ENCODE data around the gene GAK. TPM values are rescaled to one million over a fixed set of nuclear protein-coding genes. Genes with fewer than 3 reads are reported as not detected.

GAK gene
- polyA plus RNA-seq, 1 experiment, result 17.0 TPM

DNA sequence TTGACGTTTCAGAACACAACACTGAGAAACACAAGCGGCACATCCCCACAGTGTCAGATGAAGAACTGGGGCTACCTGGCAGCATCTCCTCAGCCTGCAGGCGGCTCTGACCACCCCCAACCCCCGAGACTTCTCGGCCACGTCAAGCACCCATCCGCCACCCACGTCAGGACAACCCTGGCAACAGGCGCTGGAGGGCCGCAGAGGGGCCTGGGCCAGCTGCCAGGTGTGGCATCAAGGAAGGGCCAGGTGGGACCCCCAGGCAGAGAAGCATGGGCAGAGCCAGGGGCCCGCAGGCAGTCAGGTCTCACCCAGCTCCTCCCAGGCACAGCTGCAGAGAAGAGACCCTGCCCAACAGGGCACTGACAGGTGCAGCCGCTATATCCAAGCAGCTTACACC is 22.3 kb downstream of the GAK start:
- TF ChIP-seq, protein P1, sequence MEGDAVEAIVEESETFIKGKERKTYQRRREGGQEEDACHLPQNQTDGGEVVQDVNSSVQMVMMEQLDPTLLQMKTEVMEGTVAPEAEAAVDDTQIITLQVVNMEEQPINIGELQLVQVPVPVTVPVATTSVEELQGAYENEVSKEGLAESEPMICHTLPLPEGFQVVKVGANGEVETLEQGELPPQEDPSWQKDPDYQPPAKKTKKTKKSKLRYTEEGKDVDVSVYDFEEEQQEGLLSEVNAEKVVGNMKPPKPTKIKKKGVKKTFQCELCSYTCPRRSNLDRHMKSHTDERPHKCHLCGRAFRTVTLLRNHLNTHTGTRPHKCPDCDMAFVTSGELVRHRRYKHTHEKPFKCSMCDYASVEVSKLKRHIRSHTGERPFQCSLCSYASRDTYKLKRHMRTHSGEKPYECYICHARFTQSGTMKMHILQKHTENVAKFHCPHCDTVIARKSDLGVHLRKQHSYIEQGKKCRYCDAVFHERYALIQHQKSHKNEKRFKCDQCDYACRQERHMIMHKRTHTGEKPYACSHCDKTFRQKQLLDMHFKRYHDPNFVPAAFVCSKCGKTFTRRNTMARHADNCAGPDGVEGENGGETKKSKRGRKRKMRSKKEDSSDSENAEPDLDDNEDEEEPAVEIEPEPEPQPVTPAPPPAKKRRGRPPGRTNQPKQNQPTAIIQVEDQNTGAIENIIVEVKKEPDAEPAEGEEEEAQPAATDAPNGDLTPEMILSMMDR (IDR thresholded peaks at IDR 0.05; ENCODE audit: low read depth, low read length), result no peak
- CTCF ChIA-PET, result no interaction called here
- POLR2A ChIA-PET, result no interaction called here
- DNase-seq (ENCODE audit: low read depth, low spot score), result no peak
- no peak overlapping the region for H3K4me3 ChIP-seq (ENCODE audit: low read depth, low read length)
- H3K27me3 ChIP-seq (ENCODE audit: control insufficient read depth, insufficient read depth, low read length), result no peaks in the 10 kb centered on the region
- H3K9me3 ChIP-seq (ENCODE audit: control insufficient read depth, insufficient read depth, low read length), result peaks cover 16% of the 10 kb centered on the region; the same call in 1 of the 2 replicates
- H3K27ac ChIP-seq (ENCODE audit: low read depth, low read length), result no peak overlapping the region

GRCh38 chr4:909131-909571 is 23.0 kb downstream of the GAK start:
- no peaks in the 10 kb centered on the region for H3K27me3 ChIP-seq (ENCODE audit: control insufficient read depth, insufficient read depth, low read length)
- POLR2A ChIA-PET, result no interaction called here
- CTCF ChIA-PET, result no interaction called here
- H3K4me3 ChIP-seq (ENCODE audit: low read depth, low read length), result no peak overlapping the region
- peaks cover 16% of the 10 kb centered on the region; the same call in 1 of the 2 replicates for H3K9me3 ChIP-seq (ENCODE audit: control insufficient read depth, insufficient read depth, low read length)
- TF ChIP-seq, protein P1 (IDR thresholded peaks at IDR 0.05; ENCODE audit: low read depth, low read length), result no peak
- no peak for DNase-seq (ENCODE audit: low read depth, low spot score)
- H3K27ac ChIP-seq (ENCODE audit: low read depth, low read length), result no peak overlapping the region

DNA sequence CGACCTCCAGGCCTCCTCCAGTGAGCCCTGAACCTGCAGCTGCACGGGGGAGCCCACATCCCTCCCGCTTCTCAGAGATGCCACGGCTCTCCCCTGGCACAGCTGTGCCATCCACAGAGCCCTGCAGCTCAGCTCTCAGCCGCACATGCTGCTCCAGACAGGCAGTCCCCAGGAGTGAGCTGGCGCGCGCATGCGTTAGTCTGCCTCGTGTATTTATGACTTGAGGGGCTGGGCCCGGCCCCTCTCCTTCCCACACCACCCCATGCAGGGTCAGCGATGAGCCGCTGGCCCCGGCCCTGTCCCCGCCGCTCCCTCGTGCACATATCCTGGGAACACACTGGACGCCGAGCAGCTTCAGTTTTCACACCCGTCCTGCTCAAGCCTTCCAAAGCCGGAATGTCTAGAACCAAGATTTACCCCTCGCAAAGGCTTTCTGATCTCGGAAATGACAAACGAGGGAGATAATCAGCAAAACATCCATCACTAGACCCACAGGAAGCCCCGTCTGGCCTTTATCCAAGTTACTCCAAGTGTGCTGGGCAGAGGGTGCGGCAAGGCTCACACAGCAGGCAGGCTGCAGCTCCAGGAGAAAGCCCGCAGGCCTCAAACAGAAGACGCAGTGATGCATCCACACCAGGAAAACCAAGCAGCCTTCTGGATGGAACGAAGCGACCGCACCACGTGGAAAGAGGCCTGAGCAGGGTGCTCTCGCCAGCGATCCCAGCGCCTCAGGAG is 24.3 kb downstream of the GAK start:
- CTCF ChIA-PET, result interaction anchor here (0.7 to 1.1 kb wide), 2 partner anchors 166 to 168 kb away, joined by 3 to 4 read pairs; no protein-coding TSS in a partner anchor
- Histone ChIP-seq H3K4me3 (ENCODE audit: low read depth, low read length) (no peak overlapping the region), H3K27ac (ENCODE audit: low read depth, low read length) (peak overlapping the region; percentile 2), H3K27me3 (ENCODE audit: control insufficient read depth, insufficient read depth, low read length) (no peaks in the 10 kb centered on the region), H3K9me3 (ENCODE audit: control insufficient read depth, insufficient read depth, low read length) (peaks cover 16% of the 10 kb centered on the region; the same call in 1 of the 2 replicates)
- TF ChIP-seq, protein P1 (IDR thresholded peaks at IDR 0.05; ENCODE audit: low read depth, low read length), result no peak
- no peak for DNase-seq (ENCODE audit: low read depth, low spot score)
- POLR2A ChIA-PET, result no interaction called here

GRCh38 chr4:907103-907400 is 25.1 kb downstream of the GAK start:
- POLR2A ChIA-PET, result no interaction called here
- H3K9me3 ChIP-seq (ENCODE audit: control insufficient read depth, insufficient read depth, low read length), result peaks cover 16% of the 10 kb centered on the region; the same call in 1 of the 2 replicates
- CTCF ChIA-PET, result no interaction called here
- DNase-seq (ENCODE audit: low read depth, low spot score), result no peak
- TF ChIP-seq, protein P1 (IDR thresholded peaks at IDR 0.05; ENCODE audit: low read depth, low read length), result no peak
- no peak overlapping the region for H3K4me3 ChIP-seq (ENCODE audit: low read depth, low read length)
- H3K27me3 ChIP-seq (ENCODE audit: control insufficient read depth, insufficient read depth, low read length), result no peaks in the 10 kb centered on the region
- H3K27ac ChIP-seq (ENCODE audit: low read depth, low read length), result no peak overlapping the region

- Histone ChIP-seq H3K9me3 (ENCODE audit: control insufficient read depth, insufficient read depth, low read length) (peaks cover 16% of the 10 kb centered on the region; the same call in 1 of the 2 replicates), H3K27me3 (ENCODE audit: control insufficient read depth, insufficient read depth, low read length) (no peaks in the 10 kb centered on the region), H3K4me3 (ENCODE audit: low read depth, low read length) (no peak overlapping the region), H3K27ac (ENCODE audit: low read depth, low read length) (no peak overlapping the region)
- POLR2A ChIA-PET, result no interaction called here
- CTCF ChIA-PET, result no interaction called here
- TF ChIP-seq, protein P1 (IDR thresholded peaks at IDR 0.05; ENCODE audit: low read depth, low read length), result no peak
- no peak for DNase-seq (ENCODE audit: low read depth, low spot score)
Observed at GRCh38 chr4:906339-907102, 25.6 kb downstream of the GAK start.
